Motor neuron (in vitro differentiated cells): ENCODE data around the gene MAPK1. TPM values are rescaled to one million over a fixed set of nuclear protein-coding genes. Genes with fewer than 3 reads are reported as not detected.
"Not testable (repeated sequence)": the region's sequence is repeated elsewhere in the genome, so short reads cannot be mapped to it uniquely, and the experiment has no call there.

ENCODE experiments used
- ATAC-seq, 8 experiments: fragments of 200-7000 bp; cut with Tn5 transposase; replicated peaks in 6 of 8; 2 replicates each; pipeline ENCODE4 v1.8.0; 2021; ENCODE audit warnings: mild to moderate bottlenecking in 8 of 8, moderate library complexity in 8 of 8
- H3K27ac ChIP-seq, 2 donors: fragments of 250-450 bp; sonication (Bioruptor Pico); 2 replicates each; pipeline ENCODE4 v1.9.0; 2021; ENCODE audit warnings: antibody characterized with exemption in 2 of 2, mild to moderate bottlenecking in 2 of 2, moderate library complexity in 1 of 2
- H3K4me1 ChIP-seq, 2 donors: fragments of 250-450 bp; sonication (Bioruptor Pico); replicated peaks in 1 of 2; 2 replicates each; pipeline ENCODE4 v1.6.1; 2021; ENCODE audit warnings: antibody characterized with exemption in 2 of 2, mild to moderate bottlenecking in 2 of 2, moderate library complexity in 1 of 2
- H3K4me3 ChIP-seq, 5 donors: fragments of 250-450 bp; sonication (Bioruptor Pico); 2 replicates each; pipeline ENCODE4 v1.9.0; 2021; ENCODE audit warnings: antibody characterized with exemption in 5 of 5, mild to moderate bottlenecking in 5 of 5, moderate library complexity in 4 of 5
- WGBS, 10 experiments: fragments of 450-650 bp; shearing (Covaris generic); methylation state at CpG; one replicate each; pipeline ENCODE4 v1.0.0; 2022; 5-methylcytosine and 5-hydroxymethylcytosine counted together
- in situ Hi-C, 9 experiments: fragments of 400-800 bp; cut with MboI; loops; one replicate each; pipeline ENCODE4 v1.15.0; 2021; ENCODE audit warnings: low sequenced_read_pairs in 9 of 9, low pct_unique_long_range_greater_than_20kb in 2 of 9; ENCODE audit not compliant: unreplicated experiment in 9 of 9
- total RNA-seq, 8 experiments: library from RNA; unstranded; fragments of 300-600 nt; gene quantifications; 2 replicates each; pipeline versions ENCODE4 v1.2.3 to v1.2.4, GENCODE V29; 2022

The MAPK1 gene
- total RNA-seq, 8 experiments from 2014 or later, result 23.7 to 70.5 (median 42.9) TPM

DNA sequence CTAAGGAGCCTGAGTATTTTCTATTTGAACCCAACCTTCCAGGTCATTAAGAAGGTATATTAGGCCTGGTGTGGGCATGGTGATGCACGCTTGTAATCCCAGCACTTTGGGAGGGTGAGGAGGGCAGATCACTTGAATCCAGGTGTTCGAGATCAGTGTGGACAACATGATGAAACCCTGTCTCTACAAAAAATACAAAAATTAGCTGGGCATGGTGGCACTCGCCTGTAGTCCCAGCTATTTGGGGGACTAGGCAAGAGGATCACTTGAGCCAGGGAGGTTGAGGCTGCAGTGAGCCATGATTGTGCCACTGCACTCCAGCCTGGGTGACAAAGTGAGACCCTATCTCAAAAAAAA lies 50.0 kb downstream of the MAPK1 start:
- H3K4me3 ChIP-seq, in situ Hi-C loops, ATAC-seq, H3K4me1 ChIP-seq: not testable (repeated sequence)
- peak overlapping the region in 1 of 2 donors; percentile 40 for H3K27ac ChIP-seq
- WGBS, 10 experiments, result 90 to 100% (median 100%) methylated on average over 1 to 2 of the region's 3 CpGs; no CpG with 5 or more reads in 2 of the 10 experiments

DNA sequence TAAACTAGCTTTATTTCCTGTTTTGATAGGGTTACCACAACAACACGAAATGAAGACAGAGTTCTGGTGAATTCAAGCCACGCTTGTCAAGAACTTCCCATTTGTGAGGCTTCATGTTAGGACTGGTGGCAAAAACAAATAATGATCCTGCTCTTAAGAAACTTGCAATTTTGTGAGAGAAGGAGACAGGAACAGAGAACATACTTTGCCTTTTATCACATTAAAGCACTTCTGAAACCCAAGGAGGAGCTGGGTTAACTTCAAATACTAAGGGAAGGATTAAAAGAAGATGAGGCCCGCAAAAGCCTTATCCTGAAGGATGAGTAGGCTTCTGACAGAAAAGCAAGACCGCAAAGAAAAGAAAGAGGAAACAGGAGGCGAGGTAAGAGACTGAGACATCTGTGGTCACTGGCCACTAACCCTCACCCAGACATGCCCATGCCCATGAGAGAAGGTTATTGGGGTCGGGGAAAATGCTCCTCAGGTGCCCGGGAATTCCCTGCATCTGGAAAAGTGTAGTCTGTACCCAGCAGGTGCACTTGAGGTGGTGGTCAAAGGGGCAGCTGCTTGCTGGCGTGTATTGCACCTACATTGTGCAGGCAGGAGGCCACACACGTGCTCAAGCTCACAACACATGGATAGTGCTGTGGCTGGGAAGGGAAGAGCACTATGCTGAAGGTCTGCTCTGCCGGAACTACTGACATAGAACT lies 50.5 kb downstream of the MAPK1 start:
- no peak overlapping the region for H3K4me3 ChIP-seq

GRCh38 chr22:21816472-21816786 lies 51.0 kb downstream of the MAPK1 start:
- no peak for ATAC-seq
- H3K4me1 ChIP-seq, result no peaks in the 10 kb centered on the region
- no peak overlapping the region for H3K4me3 ChIP-seq
- peak overlapping the region in 1 of 2 donors; percentile 24 for H3K27ac ChIP-seq
- in situ Hi-C loops, result no loop called here
- 0 to 100% (median 92%) methylated on average over 1 to 2 of the region's 2 CpGs; no CpG with 5 or more reads in 5 of the 10 experiments for WGBS, 10 experiments

More for the DNA sequence above, 50.5 kb downstream of the MAPK1 start:
- Histone ChIP-seq H3K4me1 (no peaks in the 10 kb centered on the region), H3K27ac (peak overlapping the region in 1 of 2 donors; percentile 40)
- peak in 3 of 8 experiments; percentile 73 to 97 (median 90) for ATAC-seq
- WGBS, 10 experiments, result 27 to 100% (median 95%) methylated on average over 2 to 8 of the region's 10 CpGs; no CpG with 5 or more reads in 1 of the 10 experiments
- in situ Hi-C loops, result no loop called here

DNA sequence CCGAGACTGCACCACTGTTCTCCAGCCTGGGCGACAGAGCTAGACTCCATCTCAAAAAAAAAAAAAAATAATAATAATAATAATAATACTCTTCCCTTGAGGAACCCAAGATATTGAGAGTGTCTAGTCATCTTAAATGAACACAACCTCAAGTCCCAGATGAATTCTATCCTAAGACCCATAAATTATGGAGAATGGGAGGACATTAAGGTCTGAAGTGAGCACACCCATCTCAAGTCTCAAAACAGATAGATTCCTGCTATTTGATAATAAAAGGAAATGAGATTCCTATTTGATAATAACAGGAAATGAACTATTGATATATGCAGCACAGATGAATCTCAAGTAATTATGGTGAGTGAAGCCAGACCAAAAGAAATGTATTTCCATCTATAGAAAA lies 51.5 kb downstream of the MAPK1 start:
- ATAC-seq, result peak in 3 of 8 experiments; percentile 39 to 77 (median 72)
- Histone ChIP-seq H3K4me1 (no peaks in the 10 kb centered on the region), H3K4me3 (no peak overlapping the region), H3K27ac (no peak overlapping the region)
- 71 to 100% (median 100%) methylated on average over 1 to 2 of the region's 2 CpGs; no CpG with 5 or more reads in 5 of the 10 experiments for WGBS, 10 experiments
- in situ Hi-C loops, result no loop called here

GRCh38 chr22:21815357-21815756 lies 52.1 kb downstream of the MAPK1 start:
- 100% methylated on average over 1 to 3 of the region's 3 CpGs; no CpG with 5 or more reads in 2 of the 10 experiments for WGBS, 10 experiments
- no peak overlapping the region for H3K27ac ChIP-seq
- no peaks in the 10 kb centered on the region for H3K4me1 ChIP-seq
- H3K4me3 ChIP-seq, result no peak overlapping the region
- in situ Hi-C loops, result no loop called here
- ATAC-seq, result no peak

- Histone ChIP-seq H3K27ac (no peak overlapping the region), H3K4me3 (no peak overlapping the region), H3K4me1 (no peaks in the 10 kb centered on the region)
- no peak for ATAC-seq
- 80 to 100% (median 92%) methylated on average over 1 of the region's 1 CpG; no CpG with 5 or more reads in 6 of the 10 experiments for WGBS, 10 experiments
- in situ Hi-C loops, result no loop called here
These were observed 55.5 kb downstream of the MAPK1 start for GRCh38 chr22:21811982-21812381.

DNA sequence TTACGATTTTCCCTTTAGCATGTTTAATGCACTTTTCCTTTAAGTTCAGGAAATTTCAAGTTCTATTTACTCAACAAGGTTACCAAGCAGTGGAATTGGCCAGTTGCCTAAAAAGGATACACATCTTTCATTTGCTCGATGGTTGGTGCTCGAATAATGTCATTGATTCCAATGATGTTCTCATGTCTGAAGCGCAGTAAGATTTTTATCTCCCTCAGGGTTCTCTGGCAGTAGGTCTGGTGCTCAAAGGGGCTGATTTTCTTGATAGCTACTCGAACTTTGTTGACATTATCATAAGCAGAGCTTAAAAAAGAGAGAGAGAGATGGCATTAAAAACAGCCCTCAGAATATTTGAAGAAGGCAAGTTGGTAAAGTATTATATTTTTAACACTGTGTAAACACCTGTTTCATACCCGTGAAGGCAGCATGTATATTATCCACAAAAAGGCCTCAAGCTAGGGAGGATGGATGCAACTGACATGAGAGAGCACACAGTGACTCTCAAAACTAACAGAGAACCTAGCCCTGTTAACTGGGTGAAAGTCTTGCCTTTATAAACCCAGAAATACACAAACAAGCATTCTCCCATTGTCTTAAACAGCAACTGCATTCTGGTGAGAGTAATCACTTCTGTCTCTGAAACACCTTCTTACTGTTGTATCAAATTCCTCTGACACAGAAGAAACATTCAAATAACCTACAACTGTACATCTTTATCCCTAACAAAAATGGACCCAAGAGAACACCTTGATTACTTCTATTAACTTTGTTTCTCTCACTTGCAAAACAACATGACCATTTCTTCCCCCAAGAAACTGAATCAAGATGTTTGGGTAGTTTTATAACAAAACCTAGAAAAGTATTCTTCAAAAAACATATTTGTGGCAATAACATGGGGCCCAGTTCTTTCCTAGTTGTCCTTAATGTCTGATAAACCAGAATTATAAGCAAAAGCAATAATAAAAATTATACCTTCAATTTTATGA lies 59.6 kb downstream of the MAPK1 start:
- H3K27ac ChIP-seq, result no peak overlapping the region
- in situ Hi-C loops, result no loop called here
- peak in 2 of 8 experiments; percentile 16 to 72 for ATAC-seq
- H3K4me1 ChIP-seq, result no peaks in the 10 kb centered on the region
- no peak overlapping the region for H3K4me3 ChIP-seq
- WGBS, 10 experiments, result 33 to 100% (median 90%) methylated on average over 1 to 6 of the region's 6 CpGs

- H3K4me1 ChIP-seq, H3K27ac ChIP-seq, H3K4me3 ChIP-seq, in situ Hi-C loops, ATAC-seq: not testable (repeated sequence)
- WGBS, 10 experiments, result 67 to 100% (median 100%) methylated on average over 1 to 4 of the region's 8 CpGs; no CpG with 5 or more reads in 1 of the 10 experiments
These were observed 62.1 kb downstream of the MAPK1 start for GRCh38 chr22:21805325-21805724.

DNA sequence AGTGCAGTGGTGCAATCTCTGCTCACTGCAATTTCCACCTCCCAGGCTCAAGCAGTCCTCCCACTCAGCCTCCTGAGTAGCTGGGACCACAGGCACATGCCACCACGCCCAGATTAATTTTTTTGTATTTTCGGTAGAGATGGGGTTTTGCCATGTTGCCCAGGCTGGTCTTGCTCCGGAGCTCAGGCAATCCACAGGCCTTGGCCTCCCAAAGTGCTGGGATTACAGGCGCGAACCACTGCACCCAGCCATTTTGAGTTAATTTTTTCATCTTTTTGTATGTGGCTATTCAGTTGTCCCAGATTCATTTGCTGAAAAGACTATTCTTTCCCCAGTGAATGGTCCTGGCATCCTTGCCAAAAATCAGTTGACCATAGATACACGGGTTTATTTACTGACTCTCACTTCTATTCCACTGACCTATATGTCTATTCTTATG lies 63.6 kb downstream of the MAPK1 start:
- in situ Hi-C loops, result no loop called here
- Histone ChIP-seq H3K27ac (peak overlapping the region in 1 of 2 donors; percentile 51), H3K4me1 (no peaks in the 10 kb centered on the region), H3K4me3 (no peak overlapping the region)
- WGBS, 10 experiments, result 90 to 100% (median 94%) methylated on average over 2 to 5 of the region's 6 CpGs; no CpG with 5 or more reads in 3 of the 10 experiments
- ATAC-seq, result peak in 1 of 8 experiments; percentile 51

DNA sequence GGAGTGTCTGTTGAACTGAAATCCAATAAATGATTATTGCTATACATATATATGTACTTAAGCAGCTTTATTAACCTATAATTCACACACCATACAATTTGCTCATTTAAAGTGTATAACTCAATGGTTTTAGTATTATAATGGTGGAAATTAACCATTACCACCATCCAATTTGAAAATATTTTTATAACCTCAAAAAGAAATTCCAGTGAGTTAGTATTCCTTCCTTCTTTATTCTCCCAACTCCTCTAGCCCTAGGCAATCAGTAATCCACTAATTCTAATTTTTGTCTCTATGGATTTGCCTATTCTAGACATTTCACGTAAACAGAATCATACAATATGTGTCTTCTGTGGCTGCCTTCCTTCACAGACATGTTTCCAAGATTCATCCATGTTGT lies 64.8 kb downstream of the MAPK1 start:
- in situ Hi-C loops, result no loop called here
- Histone ChIP-seq H3K4me3 (no peak overlapping the region), H3K4me1 (no peaks in the 10 kb centered on the region), H3K27ac (no peak overlapping the region)
- 86 to 100% (median 100%) methylated on average over 1 of the region's 1 CpG; no CpG with 5 or more reads in 2 of the 10 experiments for WGBS, 10 experiments
- ATAC-seq, result no peak

GRCh38 chr22:21802056-21802455 lies 65.4 kb downstream of the MAPK1 start:
- H3K27ac ChIP-seq, result peak overlapping the region in 1 of 2 donors; percentile 56
- no peaks in the 10 kb centered on the region for H3K4me1 ChIP-seq
- in situ Hi-C loops, result no loop called here
- WGBS, 10 experiments, result 71 to 100% (median 98%) methylated on average over 1 to 9 of the region's 9 CpGs; no CpG with 5 or more reads in 1 of the 10 experiments
- no peak for ATAC-seq
- no peak overlapping the region for H3K4me3 ChIP-seq

- 75 to 100% (median 97%) methylated on average over 1 to 7 of the region's 7 CpGs for WGBS, 10 experiments
- H3K27ac ChIP-seq, H3K4me1 ChIP-seq, in situ Hi-C loops, H3K4me3 ChIP-seq, ATAC-seq: not testable (repeated sequence)
These were observed 66.2 kb downstream of the MAPK1 start for GRCh38 chr22:21801304-21801644.
